ENCODE measurements around the gene ECE1. TPM values are rescaled to one million over a fixed set of nuclear protein-coding genes. Genes with fewer than 3 reads are reported as not detected.
"Not testable (repeated sequence)": the region's sequence is repeated elsewhere in the genome, so short reads cannot be mapped to it uniquely, and the experiment has no call there.

ECE1 gene
- polyA plus RNA-seq, 1 donor = 33.2 TPM

GRCh38 chr1:21217812-21218596 is 72.3 kb downstream of the ECE1 start:
- DNase-seq = no peak

GRCh38 chr1:21216835-21217811 is 73.1 kb downstream of the ECE1 start:
- no peak for DNase-seq

- DNase-seq = no peak
These were observed 78.1 kb downstream of the ECE1 start for GRCh38 chr1:21212126-21212525.

- not testable (repeated sequence) for DNase-seq
These were observed 82.0 kb downstream of the ECE1 start for GRCh38 chr1:21208137-21208700.

- no peak for DNase-seq
These were observed 84.1 kb downstream of the ECE1 start for GRCh38 chr1:21206117-21206516.

GRCh38 chr1:21205416-21205815 is 84.8 kb downstream of the ECE1 start:
- no peak for DNase-seq

- no peak for DNase-seq
These were observed 88.6 kb downstream of the ECE1 start for GRCh38 chr1:21201650-21202049.

GRCh38 chr1:21201238-21201637 is 89.0 kb downstream of the ECE1 start:
- DNase-seq = not testable (repeated sequence)

GRCh38 chr1:21200767-21201166 is 89.5 kb downstream of the ECE1 start:
- no peak for DNase-seq

- no peak for DNase-seq
These were observed 91.3 kb downstream of the ECE1 start for GRCh38 chr1:21198929-21199328.

GRCh38 chr1:21192871-21193270 is 97.4 kb downstream of the ECE1 start:
- DNase-seq = no peak

GRCh38 chr1:21192284-21192683 is 98.0 kb downstream of the ECE1 start:
- DNase-seq = no peak

GRCh38 chr1:21190771-21191170 is 99.5 kb downstream of the ECE1 start:
- not testable (repeated sequence) for DNase-seq

- DNase-seq = no peak
These were observed 100.3 kb downstream of the ECE1 start for GRCh38 chr1:21189906-21190500.

GRCh38 chr1:21189421-21189820 is 100.8 kb downstream of the ECE1 start:
- DNase-seq = no peak

GRCh38 chr1:21188235-21188634 is 102.0 kb downstream of the ECE1 start:
- DNase-seq = no peak

GRCh38 chr1:21185221-21185731 is 105.0 kb downstream of the ECE1 start:
- no peak for DNase-seq

- no peak for DNase-seq
These were observed 106.0 kb downstream of the ECE1 start for GRCh38 chr1:21184276-21184675.

- no peak for DNase-seq
These were observed 108.0 kb downstream of the ECE1 start for GRCh38 chr1:21182181-21182731.

- not testable (repeated sequence) for DNase-seq
These were observed 112.0 kb downstream of the ECE1 start for GRCh38 chr1:21178271-21178670.

GRCh38 chr1:21176586-21177555 is 113.4 kb downstream of the ECE1 start, which contains the start of gene EIF4G3:
EIF4G3 (minus strand) TSS chr1:21176897; CDS start chr1:21002742, 174,155 bp downstream.
- DNase-seq = peak; percentile 99
